G401 (cell line): ENCODE data around the gene MLST8. TPM values are rescaled to one million over a fixed set of nuclear protein-coding genes. Genes with fewer than 3 reads are reported as not detected.
A peak's percentile ranks its signal among the peaks of the same experiment; 100 is the strongest.

Experiments used
- DNase-seq: peaks from one replicate; pipeline ENCODE4 v3.0.0-alpha.2; 2015; ENCODE audit warnings: low spot score
- in situ Hi-C: cut with HindIII; loops from 2 replicates; pipeline ENCODE4 v1.10.0; 2016; ENCODE audit warnings: low sequenced_read_pairs, mixed read lengths
- total RNA-seq: library from RNA; depleted of rRNA; stranded (reverse); fragments of >200 nt; shearing (Covaris generic); gene quantifications from 2 replicates; pipeline ENCODE4 v1.2.3, GENCODE V29; 2014

The MLST8 gene
- total RNA-seq, 1 experiment from 2014 or later = 34.8 TPM

GRCh38 chr16:2184346-2184745 is 20.9 kb upstream of the MLST8 start:
- DNase-seq = no peak

GRCh38 chr16:2184962-2185361 is 20.3 kb upstream of the MLST8 start:
- in situ Hi-C loops = no loop called here

More at GRCh38 chr16:2184346-2184745, 20.9 kb upstream of the MLST8 start:
- in situ Hi-C loops = no loop called here

GRCh38 chr16:2186064-2186463 is 19.2 kb upstream of the MLST8 start:
- in situ Hi-C loops = no loop called here
- no peak for DNase-seq

More at GRCh38 chr16:2184962-2185361, 20.3 kb upstream of the MLST8 start:
- DNase-seq = no peak

GRCh38 chr16:2186505-2186904 is 18.7 kb upstream of the MLST8 start:
- in situ Hi-C loops = no loop called here
- no peak for DNase-seq

GRCh38 chr16:2187212-2187611 is 18.0 kb upstream of the MLST8 start:
- no peak for DNase-seq
- in situ Hi-C loops = no loop called here

DNA sequence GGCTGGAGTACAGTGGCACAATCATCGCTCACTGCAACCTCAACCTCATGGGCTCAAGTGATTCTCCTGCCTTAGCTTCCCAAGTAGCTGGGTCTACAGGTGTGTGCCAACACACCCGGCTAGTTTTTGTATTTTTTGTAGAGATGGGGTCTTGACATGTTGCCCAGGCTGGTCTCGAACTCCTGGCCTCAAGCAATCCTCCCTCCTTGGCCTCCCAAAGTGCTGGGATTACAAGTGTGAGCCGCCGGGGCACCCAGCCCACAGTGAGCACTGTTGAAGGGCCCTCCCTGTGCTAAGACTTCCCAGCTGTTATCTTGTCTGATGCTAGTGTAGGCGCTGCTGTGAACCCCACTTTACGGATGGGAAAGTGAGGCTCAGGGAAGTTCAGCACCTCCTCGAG is 16.9 kb upstream of the MLST8 start:
- in situ Hi-C loops = no loop called here

DNA sequence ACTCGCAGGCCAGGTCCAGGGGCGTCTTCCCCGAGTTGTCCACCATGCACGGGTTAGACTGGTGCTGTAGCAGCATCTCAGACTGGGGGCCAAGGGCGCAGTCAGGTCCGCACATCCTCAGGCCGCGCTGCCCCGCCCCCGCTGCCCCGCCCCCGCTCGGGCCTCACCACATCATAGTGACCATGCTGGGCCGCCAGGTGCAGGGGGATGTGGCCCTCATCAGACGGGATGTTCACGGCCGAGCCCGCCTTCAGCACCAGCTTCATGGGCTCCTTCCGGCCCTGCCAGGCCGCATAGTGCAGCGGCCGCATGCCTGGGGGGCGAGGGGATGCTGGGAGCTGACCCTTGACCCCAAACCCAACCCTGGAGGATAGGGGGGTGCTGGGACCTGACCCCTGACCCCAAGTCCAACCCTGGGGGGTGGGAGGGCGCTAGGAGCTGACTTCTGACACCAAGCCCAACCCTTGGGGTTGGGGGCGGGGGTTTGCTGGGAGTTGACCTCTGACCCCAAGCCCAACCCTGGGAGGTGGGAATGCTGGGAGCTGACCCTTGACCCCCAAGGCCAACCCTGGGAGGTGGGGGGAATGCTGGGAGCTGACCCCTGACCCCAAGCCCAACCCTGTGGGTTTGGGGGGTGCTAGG is 15.9 kb upstream of the MLST8 start:
- DNase-seq = no peak
- in situ Hi-C loops = no loop called here

More for the DNA sequence above, 16.9 kb upstream of the MLST8 start:
- DNase-seq = no peak

DNA sequence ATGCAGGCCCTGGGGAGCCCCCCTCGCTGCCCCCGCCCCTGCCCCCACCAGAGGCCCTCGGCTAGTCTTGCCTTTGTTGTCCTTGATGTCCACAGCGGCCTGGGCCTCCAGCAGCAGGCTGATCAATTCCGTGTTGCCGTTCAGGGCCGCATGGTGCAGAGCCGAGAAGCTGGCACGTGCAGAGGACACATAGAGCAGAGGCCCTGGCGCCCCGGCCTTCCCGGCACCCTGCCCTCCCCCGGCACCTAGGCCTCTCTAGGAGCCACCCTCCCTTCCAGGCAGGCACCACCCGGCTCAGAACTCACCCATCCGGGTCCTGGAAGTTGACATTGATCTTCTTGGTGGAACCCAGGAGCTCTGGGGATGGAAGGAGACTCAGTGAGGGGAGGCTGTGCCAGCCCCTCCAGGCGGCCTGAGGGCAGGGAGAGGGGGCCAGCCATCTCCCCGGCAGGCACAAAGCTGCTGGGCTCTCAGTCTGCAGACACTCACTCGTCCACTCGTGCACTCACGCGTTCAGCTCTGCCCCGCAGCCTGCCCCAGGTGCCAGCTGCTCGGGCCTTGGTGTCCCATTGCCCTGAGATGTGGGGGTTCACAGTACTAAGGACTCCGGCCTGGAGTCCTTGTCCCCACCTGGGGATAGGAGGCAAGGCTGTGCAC is 15.1 kb upstream of the MLST8 start:
- DNase-seq = no peak
- in situ Hi-C loops = no loop called here

DNA sequence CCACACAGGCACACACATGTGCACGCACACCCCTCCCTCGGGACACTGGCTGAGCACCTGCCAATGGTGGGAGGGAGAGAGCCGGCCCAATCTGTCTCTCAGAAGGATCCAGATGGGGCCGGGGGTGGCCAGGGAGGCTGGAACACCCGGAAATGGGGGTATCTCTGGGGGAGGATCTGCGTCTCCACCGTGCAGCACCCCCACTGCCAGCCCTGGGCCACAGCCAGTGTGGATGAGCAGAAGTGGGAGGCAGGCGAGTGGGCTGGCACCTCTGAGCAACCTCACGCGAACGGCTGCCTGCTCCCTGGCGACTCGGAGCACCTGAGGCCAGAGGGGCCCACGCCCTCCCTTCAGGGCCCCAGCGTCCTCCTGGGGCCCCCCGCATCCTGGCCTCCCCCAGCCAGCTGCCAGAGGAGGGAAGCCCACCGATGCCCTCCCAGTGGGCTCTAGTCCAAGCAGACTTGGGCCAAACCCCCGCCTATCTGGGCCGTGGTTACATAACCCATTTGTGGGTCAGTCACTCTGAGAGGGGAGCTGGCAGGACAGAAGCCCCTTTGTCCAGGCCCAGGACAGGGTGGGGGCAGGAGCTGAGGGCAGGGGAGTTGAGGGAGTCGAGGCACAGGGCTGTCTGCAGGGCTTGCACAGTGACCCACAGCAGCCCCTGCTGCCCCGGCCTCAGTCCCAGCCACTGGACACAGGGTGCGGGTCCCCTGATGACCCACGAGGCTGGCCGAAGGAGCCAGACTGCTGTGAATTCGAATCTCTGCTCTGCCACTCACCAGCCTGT is 14.4 kb upstream of the MLST8 start:
- DNase-seq = peak; percentile 46
- in situ Hi-C loops = no loop called here

DNA sequence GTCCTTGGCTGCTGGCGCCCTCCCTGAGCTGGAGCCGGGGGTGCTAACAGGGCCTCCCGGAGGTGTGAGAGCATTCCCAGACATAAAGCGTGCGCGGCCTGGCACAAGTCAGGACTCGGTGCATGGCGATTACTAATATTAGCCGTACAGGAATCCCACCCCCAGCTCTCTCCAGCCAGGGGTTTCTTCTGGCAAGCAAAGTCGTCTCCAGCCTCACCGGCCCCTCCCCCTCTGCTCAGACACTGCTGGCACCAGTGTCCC is 13.9 kb upstream of the MLST8 start:
- in situ Hi-C loops = no loop called here
- DNase-seq = peak; percentile 43

- in situ Hi-C loops = no loop called here
Measured at GRCh38 chr16:2194166-2194834, 11.0 kb upstream of the MLST8 start.

GRCh38 chr16:2194852-2195321 is 10.4 kb upstream of the MLST8 start:
- in situ Hi-C loops = no loop called here
- DNase-seq = peak; percentile 87

More at GRCh38 chr16:2194166-2194834, 11.0 kb upstream of the MLST8 start:
- DNase-seq = no peak

DNA sequence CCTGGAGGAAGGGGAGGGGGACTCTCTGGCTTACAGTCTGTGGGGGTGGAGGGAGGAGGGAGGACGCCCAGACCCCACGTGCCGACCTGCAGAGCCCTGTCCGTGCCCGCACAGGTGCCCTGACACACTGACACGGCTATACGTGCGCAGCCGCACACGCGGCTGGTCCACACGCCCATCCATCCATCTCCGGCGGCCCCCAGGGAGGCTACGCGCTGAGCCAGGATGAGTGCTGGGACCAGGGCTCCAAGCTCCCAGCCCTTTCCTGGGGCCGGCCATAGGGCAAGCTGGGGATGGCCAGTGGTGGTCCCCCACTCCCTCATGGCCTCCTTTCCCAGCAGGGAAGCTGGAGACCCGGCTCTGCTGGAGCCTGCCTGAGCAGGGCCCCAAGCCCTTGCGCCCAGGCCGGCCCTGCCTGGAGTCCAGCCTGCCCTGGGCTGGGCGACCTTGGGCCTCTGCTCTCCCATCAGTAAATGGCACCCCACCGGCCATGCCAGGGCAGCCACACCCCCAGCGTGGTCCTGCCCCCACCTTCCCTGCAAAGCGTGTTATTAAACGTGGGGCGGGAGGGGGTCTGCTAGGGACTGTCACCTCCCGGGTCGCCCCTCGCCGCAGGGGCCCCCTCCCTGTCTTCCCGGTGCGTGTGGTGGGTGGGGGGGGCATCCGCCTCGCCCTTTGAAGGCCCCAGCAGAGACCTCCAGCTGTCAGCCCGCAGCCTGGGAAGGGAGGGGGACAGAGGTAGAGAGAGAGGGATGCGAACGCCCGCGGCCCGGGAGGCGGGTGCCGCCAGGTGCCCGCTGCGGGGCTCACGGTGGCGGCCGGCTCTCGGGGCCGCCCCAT is 9.7 kb upstream of the MLST8 start:
- in situ Hi-C loops = no loop called here
- no peak for DNase-seq

DNA sequence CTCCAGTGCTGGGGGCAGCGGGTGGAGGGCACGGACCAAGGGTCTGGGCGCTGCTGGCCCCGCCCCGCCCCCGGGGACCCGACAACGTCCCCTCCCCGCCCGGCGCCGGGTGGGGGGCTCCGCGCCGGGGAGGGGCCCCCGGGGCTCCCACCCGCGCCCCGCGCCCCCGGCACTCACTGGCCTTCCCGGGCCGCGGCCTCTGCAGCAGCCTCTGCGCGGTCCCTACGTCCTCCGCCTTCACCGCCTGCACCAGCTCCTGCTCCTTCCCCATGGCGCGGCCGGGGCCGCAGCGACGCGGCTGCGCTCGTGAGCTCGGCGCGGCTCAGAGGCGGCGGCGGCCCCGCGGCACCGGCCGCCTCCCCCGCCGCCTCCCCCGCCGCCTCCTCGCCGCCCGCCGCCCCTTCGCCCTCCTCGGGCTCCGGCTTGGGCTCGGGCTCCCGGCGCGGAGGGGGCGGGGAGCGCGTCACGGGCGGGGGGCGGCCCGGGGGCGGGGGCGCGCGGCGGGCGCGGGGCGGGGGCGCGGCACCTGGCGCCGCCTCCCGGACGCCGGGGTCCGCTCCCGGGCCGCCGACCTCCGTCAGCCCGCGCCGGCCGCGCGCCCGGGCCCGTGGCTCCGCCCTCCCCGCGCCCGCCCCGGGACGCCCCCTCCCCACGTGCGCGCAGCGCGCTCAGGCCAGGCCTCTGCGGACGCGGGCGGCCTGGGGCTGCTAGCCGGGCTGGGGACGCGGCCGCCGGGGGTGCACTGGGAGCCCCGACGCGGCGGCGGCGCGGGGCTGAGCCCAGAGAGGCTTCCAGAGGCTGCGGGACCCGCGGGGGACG is 8.9 kb upstream of the MLST8 start, which contains the start of gene CASKIN1:
CASKIN1 (minus strand) TSS at position 444 of the 819 bp plus-strand sequence; CDS start at position 271, 173 bp downstream.
- in situ Hi-C loops = no loop called here
- no peak for DNase-seq

- in situ Hi-C loops = no loop called here
- DNase-seq = no peak
Measured at GRCh38 chr16:2196981-2197511, 8.2 kb upstream of the MLST8 start.

DNA sequence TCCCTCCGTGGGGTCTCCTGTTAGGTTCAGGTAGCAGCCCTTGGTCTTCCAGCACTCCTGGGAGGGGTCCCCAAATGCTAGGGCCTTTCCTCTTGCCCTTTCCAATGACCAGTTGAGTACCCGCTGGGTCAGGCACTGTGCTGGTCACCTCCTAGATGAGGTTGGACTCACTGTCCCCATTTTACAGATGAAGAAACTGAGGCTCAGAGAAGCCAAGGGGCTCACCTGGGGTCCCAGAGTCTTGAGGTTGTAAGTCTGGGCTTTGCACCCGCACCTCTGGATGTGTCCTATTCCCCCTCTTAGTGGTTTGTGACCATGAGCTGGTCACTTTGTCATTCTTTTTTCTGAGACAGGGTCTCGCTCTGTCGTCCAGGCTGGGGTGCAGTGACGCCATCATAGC is 7.5 kb upstream of the MLST8 start:
- no peak for DNase-seq
- in situ Hi-C loops = no loop called here

GRCh38 chr16:2198283-2198682 is 7.0 kb upstream of the MLST8 start:
- DNase-seq = no peak
- in situ Hi-C loops = no loop called here

GRCh38 chr16:2199095-2199494 is 6.2 kb upstream of the MLST8 start:
- no peak for DNase-seq
- in situ Hi-C loops = no loop called here
